Upper lobe of left lung (tissue), 6 donors: Measurements from ENCODE around the gene THEM4. TPM values are rescaled to one million over a fixed set of nuclear protein-coding genes. Genes with fewer than 3 reads are reported as not detected.

ENCODE experiments used
- ATAC-seq, 2 donors: fragments of 200-7000 bp; cut with Tn5 transposase; one replicate each; pipeline ENCODE4 v1.9.1; 2022; ENCODE audit warnings: mild to moderate bottlenecking in 2 of 2, moderate library complexity in 2 of 2; ENCODE audit not compliant: low FRiP score in 2 of 2
- DNase-seq, 2 donors: peaks; one replicate each; pipeline ENCODE4 v3.0.0-alpha.2; 2019 to 2020
- H3K27ac ChIP-seq, 4 donors: fragments of 200-600 bp; sonication (generic); one replicate each; pipeline ENCODE4 v1.5.1; 2016 to 2019
- H3K27me3 ChIP-seq, 4 donors: fragments of 200-600 bp; sonication (generic); one replicate each; pipeline ENCODE4 v1.5.1; 2017 to 2019
- H3K36me3 ChIP-seq, 4 donors: fragments of 200-600 bp; sonication (generic); one replicate each; pipeline ENCODE4 v1.5.1; 2016 to 2019
- H3K4me1 ChIP-seq, 4 donors: fragments of 200-600 bp; sonication (generic); one replicate each; pipeline ENCODE4 v1.5.1; 2018 to 2019
- H3K4me3 ChIP-seq, 4 donors: fragments of 200-600 bp; sonication (generic); one replicate each; pipeline ENCODE4 v1.5.1; 2017 to 2019; ENCODE audit warnings: mild to moderate bottlenecking in 2 of 4, moderate library complexity in 1 of 4
- H3K9me3 ChIP-seq, 4 donors: fragments of 200-600 bp; sonication (generic); one replicate each; pipeline ENCODE4 v1.5.1; 2018 to 2019
- EP300 ChIP-seq, 4 donors: sonication (generic); formaldehyde crosslinking; IDR thresholded peaks; one replicate each; pipeline ENCODE4 v1.5.1; 2017; ENCODE audit warnings: antibody characterized with exemption in 4 of 4, control low read depth in 2 of 4
- POLR2A ChIP-seq, 4 donors: fragments of 450-650 bp; IDR thresholded peaks; one replicate each; pipeline ENCODE4 v1.5.1; 2016 to 2017; ENCODE audit warnings: antibody characterized with exemption in 4 of 4, mild to moderate bottlenecking in 2 of 4
- POLR2AphosphoS5 ChIP-seq, 2 donors: sonication (generic); formaldehyde crosslinking; IDR thresholded peaks; one replicate each; pipeline ENCODE4 v1.5.1; 2017; ENCODE audit warnings: antibody characterized with exemption in 2 of 2
- WGBS, 2 donors: methylation state at CpG; one replicate each; pipeline ENCODE4 v1.1.5; 2017 to 2018; 5-methylcytosine and 5-hydroxymethylcytosine counted together
- small RNA-seq, 4 donors: library from RNA; depleted of rRNA; stranded (forward); fragments of <200 nt; gene quantifications; one replicate each; pipeline ENCODE3, GENCODE V24; 2016
- total RNA-seq, 6 donors: library from RNA; depleted of rRNA in 4 of 6; stranded (reverse); fragments of >200 nt in 4 of 6; gene quantifications; one replicate each; pipeline versions ENCODE4 v1.1.0 to v1.2.1, GENCODE V29; 2016 to 2021
- TF ChIP-seq, protein P1 (sequence below), 6 experiments: fragments of 450-650 bp in 4 of 6; fragments of 200-600 bp in 2 of 6; sonication (generic) in 2 of 6; IDR thresholded peaks; one replicate each; pipeline ENCODE4 v1.5.1; 2016 to 2019; ENCODE audit warnings: antibody characterized with exemption in 6 of 6
- donor health status: DM: no; HTN: no; CAD: no; lungs with moderate emphysema.
- donor health status: DM: no; HTN: yes; CAD: no; lungs with severe emphysema.

THEM4 gene
- total RNA-seq, 6 donors from 2014 or later, result 11.9 to 39.8 (median 15.5) TPM

DNA sequence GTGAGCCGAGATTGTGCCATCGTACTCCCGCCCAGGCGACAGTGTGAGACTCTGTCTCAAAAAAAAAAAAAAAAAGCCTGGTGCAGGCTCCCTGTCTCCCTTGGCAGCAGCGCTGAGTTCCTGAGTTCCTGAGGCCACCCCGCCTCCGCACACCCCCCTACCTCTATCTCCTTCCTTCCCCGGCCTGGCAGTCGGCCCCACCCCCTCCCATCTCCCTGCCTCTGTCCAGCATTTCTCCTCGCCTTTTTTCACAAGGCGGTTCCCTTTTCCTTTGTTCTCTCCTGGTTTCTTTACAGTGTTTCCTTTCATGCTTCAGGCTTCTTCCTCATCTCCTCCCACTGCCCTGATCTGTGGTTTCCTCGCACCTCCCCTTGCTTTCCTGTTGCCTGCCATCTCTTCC is 80.4 kb downstream of the THEM4 start:
- Histone ChIP-seq H3K27ac (peak overlapping the region in 1 of 4 donors; percentile 36), H3K27me3 (no peaks in the 10 kb centered on the region), H3K9me3 (no peaks in the 10 kb centered on the region), H3K4me1 (peaks cover 24 to 49% (median 34%) of the 10 kb centered on the region in 4 donors), H3K36me3 (no peaks in the 10 kb centered on the region), H3K4me3 (no peak overlapping the region)
- no peak for TF ChIP-seq EP300 (IDR thresholded peaks at IDR 0.05)
- no peak for TF ChIP-seq POLR2A (IDR thresholded peaks at IDR 0.05)
- no peak for TF ChIP-seq POLR2AphosphoS5 (IDR thresholded peaks at IDR 0.05)
- TF ChIP-seq, protein P1, sequence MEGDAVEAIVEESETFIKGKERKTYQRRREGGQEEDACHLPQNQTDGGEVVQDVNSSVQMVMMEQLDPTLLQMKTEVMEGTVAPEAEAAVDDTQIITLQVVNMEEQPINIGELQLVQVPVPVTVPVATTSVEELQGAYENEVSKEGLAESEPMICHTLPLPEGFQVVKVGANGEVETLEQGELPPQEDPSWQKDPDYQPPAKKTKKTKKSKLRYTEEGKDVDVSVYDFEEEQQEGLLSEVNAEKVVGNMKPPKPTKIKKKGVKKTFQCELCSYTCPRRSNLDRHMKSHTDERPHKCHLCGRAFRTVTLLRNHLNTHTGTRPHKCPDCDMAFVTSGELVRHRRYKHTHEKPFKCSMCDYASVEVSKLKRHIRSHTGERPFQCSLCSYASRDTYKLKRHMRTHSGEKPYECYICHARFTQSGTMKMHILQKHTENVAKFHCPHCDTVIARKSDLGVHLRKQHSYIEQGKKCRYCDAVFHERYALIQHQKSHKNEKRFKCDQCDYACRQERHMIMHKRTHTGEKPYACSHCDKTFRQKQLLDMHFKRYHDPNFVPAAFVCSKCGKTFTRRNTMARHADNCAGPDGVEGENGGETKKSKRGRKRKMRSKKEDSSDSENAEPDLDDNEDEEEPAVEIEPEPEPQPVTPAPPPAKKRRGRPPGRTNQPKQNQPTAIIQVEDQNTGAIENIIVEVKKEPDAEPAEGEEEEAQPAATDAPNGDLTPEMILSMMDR (IDR thresholded peaks at IDR 0.05), result no peak
- ATAC-seq (no peak), DNase-seq (peak in 1 of 2 donors; percentile 30)
- 6 to 14% methylated on average over 8 to 9 of the region's 12 CpGs for WGBS, 2 donors

DNA sequence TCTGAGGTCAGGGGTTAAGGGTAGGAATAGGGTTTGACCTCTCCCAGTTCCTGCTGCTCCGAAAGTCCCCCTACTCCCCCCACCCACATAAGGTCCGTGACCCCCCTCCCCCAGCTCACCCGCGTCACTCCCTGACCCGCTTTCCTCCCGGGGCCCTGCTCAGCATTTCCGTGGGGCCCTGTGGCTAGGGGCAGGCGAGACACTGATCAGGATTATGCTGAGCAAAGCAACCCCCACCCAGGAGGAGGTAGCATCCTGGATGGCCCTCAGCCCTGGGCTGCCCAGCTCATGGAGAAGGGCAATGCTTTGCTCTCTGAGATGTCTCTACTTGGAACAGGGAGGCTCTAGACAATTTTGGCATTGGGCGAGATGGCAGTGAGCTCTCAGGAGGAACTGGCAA is 81.5 kb downstream of the THEM4 start:
- TF ChIP-seq, protein P1 (IDR thresholded peaks at IDR 0.05), result no peak
- TF ChIP-seq EP300 (IDR thresholded peaks at IDR 0.05) (no peak), POLR2A (IDR thresholded peaks at IDR 0.05) (no peak), POLR2AphosphoS5 (IDR thresholded peaks at IDR 0.05) (no peak)
- H3K27me3 ChIP-seq, result no peaks in the 10 kb centered on the region
- peaks cover 22 to 42% (median 29%) of the 10 kb centered on the region in 4 donors for H3K4me1 ChIP-seq
- H3K36me3 ChIP-seq, result no peaks in the 10 kb centered on the region
- H3K27ac ChIP-seq, result peak overlapping the region in 2 of 4 donors; percentile 3 to 21
- no peak for ATAC-seq
- DNase-seq, result no peak
- 44 to 80% methylated on average over 1 to 8 of the region's 9 CpGs for WGBS, 2 donors
- H3K9me3 ChIP-seq, result no peaks in the 10 kb centered on the region
- H3K4me3 ChIP-seq, result no peak overlapping the region

DNA sequence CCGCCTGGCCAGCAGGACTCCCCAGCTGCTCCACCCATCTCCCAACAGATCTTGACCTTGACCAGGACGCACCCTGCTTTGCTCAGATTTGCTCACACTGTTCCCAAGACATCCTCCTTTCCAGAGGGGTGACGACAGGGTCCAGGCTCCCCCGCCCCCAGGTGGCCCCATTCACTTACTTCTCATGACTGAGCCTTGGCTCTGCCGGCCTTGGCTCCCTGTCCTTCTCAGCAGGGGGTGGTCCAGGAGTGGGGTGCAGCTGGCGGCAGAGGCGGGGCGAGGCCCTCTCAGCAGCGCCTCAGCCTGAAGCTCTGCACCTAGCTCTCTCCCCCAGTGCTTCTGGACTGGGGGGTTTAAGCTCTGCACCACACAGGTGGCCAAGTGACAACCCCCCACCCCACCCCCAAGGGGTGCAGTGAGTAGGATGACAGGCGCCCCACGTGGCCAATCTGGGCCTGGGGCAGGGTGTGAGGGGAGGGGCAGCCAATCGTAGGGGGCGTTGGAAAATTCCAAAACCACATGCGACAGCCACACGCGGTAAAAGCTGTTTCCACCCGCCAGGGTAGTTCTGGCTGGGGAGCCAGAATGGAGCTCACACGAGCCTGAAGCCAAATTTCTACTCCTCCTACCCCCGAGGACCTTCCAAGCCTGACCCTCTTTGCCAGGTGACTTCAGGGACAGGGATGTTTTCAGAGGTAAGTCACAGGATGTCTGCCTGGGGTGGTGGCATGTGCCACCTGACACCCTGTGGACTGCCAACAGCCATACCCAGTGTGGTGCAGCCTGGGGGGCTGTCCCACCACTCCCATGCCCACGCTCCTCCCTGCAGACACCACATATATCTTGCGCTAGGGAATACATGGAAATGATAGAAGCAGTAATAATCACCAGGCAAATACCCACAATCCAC is 83.3 kb downstream of the THEM4 start:
- peaks cover 17 to 32% (median 21%) of the 10 kb centered on the region in 4 donors for H3K4me1 ChIP-seq
- H3K4me3 ChIP-seq, result no peak overlapping the region
- WGBS, 2 donors, result 76 to 82% methylated on average over 10 to 20 of the region's 21 CpGs
- H3K9me3 ChIP-seq, result no peaks in the 10 kb centered on the region
- ATAC-seq (peak in 1 of 2 donors; percentile 29), DNase-seq (peak in 1 of 2 donors; percentile 56)
- H3K36me3 ChIP-seq, result no peaks in the 10 kb centered on the region
- H3K27ac ChIP-seq, result no peak overlapping the region
- TF ChIP-seq POLR2AphosphoS5 (IDR thresholded peaks at IDR 0.05) (no peak), EP300 (IDR thresholded peaks at IDR 0.05) (no peak), POLR2A (IDR thresholded peaks at IDR 0.05) (no peak)
- TF ChIP-seq, protein P1 (IDR thresholded peaks at IDR 0.05), result no peak
- no peaks in the 10 kb centered on the region for H3K27me3 ChIP-seq

DNA sequence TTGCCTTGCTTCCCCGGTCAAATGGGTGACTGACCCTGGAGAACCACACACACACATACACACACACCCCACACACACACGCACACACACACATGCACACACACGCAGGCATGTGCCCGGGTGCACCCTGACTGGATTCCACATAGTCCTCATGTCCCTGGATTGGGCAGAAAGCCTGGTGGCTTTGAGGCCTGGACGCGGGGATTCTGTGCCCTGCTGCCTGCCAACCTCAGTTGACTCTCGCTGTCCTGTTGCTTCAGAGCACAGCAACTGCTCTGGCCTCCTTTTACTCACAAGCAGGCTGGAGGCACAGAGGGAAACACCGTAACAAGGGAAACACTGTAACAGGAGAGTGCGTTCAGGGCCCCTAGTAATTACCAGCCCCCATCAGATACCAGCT is 84.1 kb downstream of the THEM4 start:
- no peak for DNase-seq

More for the DNA sequence above, 84.1 kb downstream of the THEM4 start:
- Histone ChIP-seq H3K9me3 (no peaks in the 10 kb centered on the region), H3K36me3 (no peaks in the 10 kb centered on the region), H3K4me3 (no peak overlapping the region), H3K27ac (no peak overlapping the region), H3K4me1 (peaks cover 17 to 31% (median 23%) of the 10 kb centered on the region in 4 donors), H3K27me3 (no peaks in the 10 kb centered on the region)
- 54 to 77% methylated on average over 5 to 7 of the region's 9 CpGs for WGBS, 2 donors
- ATAC-seq, result no peak
- no peak for TF ChIP-seq POLR2AphosphoS5 (IDR thresholded peaks at IDR 0.05)
- TF ChIP-seq, protein P1 (IDR thresholded peaks at IDR 0.05), result no peak
- TF ChIP-seq POLR2A (IDR thresholded peaks at IDR 0.05), result no peak
- TF ChIP-seq EP300 (IDR thresholded peaks at IDR 0.05), result no peak

Small RNA genes within 50 kb of the gene (small RNA-seq; reads per million reads assigned to genes)
- 0 reads per million in 4 donors for gene RF00019

Other genes starting within 250 kb of the THEM4 start
- under 1 TPM in 1 of 6 donors, not detected in 5; 0.13 TPM for gene CELF3, start 192.7 kb downstream of the THEM4 start, total RNA-seq
- gene RIIAD1, start 188.0 kb downstream of the THEM4 start, total RNA-seq, result 10 to 100 TPM in 1 of 6 donors, 1 to 10 TPM in 3, not detected in 2; 2.5 to 20.7 (median 6.3) TPM
- gene MRPL9, start 146.0 kb downstream of the THEM4 start, total RNA-seq, result 10 to 100 TPM; 27.6 to 94.3 (median 53.2) TPM
- 10 to 100 TPM in 5 of 6 donors, 1 to 10 TPM in 1; 7.3 to 17.0 (median 13.1) TPM for gene TDRKH, start 119.0 kb downstream of the THEM4 start, total RNA-seq
- gene LINGO4, start 104.1 kb downstream of the THEM4 start, total RNA-seq, result under 1 TPM in 5 of 6 donors, not detected in 1; 0.22 to 0.89 (median 0.61) TPM
- 10 to 100 TPM; 10.3 to 46.2 (median 24.1) TPM for gene RORC, start 77.7 kb downstream of the THEM4 start, total RNA-seq
- 1 to 10 TPM in 2 of 6 donors, under 1 TPM in 2, not detected in 2; 0.29 to 3.6 (median 0.78) TPM for gene C2CD4D, start 69.7 kb downstream of the THEM4 start, total RNA-seq
- gene THEM5, start 55.8 kb downstream of the THEM4 start, total RNA-seq, result not detected
- gene S100A10, start 84.3 kb upstream of the THEM4 start, total RNA-seq, result 100 to 1,000 TPM in 5 of 6 donors, 10 to 100 TPM in 1; 79.6 to 785 (median 432) TPM
- gene S100A11, start 127.5 kb upstream of the THEM4 start, total RNA-seq, result 100 to 1,000 TPM; 317 to 578 (median 488) TPM
- gene TCHHL1, start 179.6 kb upstream of the THEM4 start, total RNA-seq, result not detected
- gene TCHH, start 205.9 kb upstream of the THEM4 start, total RNA-seq, result 1 to 10 TPM in 1 of 6 donors, under 1 TPM in 3, not detected in 2; 0.15 to 1.0 (median 0.24) TPM
- gene RPTN, start 249.7 kb upstream of the THEM4 start, total RNA-seq, result not detected